SK-N-SH treated with all-trans-retinoic acid at 6 μM for 48 hours (cell line): ENCODE data around the gene RASAL1.

Experiments used
- ARNTL ChIP-seq: fragments of 450-650 bp; formaldehyde crosslinking; IDR thresholded peaks from 2 replicates; pipeline ENCODE4 v1.5.0; 2020; ENCODE audit warnings: low read depth, mild to moderate bottlenecking, moderate library complexity, borderline replicate concordance
- CSDC2 ChIP-seq: fragments of 250-450 bp; sonication (Bioruptor Pico); IDR thresholded peaks from 2 replicates; pipeline ENCODE4 v1.5.0; 2020; ENCODE audit warnings: mild to moderate bottlenecking, moderate library complexity
- OSR1 ChIP-seq: fragments of 250-450 bp; sonication (Bioruptor Pico); IDR thresholded peaks from 2 replicates; pipeline ENCODE4 v1.8.0; 2022; ENCODE audit warnings: moderate library complexity, mild to moderate bottlenecking, inconsistent platforms
- TSHZ2 ChIP-seq: fragments of 250-450 bp; sonication (Bioruptor Pico); IDR thresholded peaks from 2 replicates; pipeline ENCODE4 v1.5.0; 2020; ENCODE audit warnings: mild to moderate bottlenecking, moderate library complexity
- TF ChIP-seq, protein P1 (sequence below): fragments of 250-450 bp; sonication (Bioruptor Pico); IDR thresholded peaks from 2 replicates; pipeline ENCODE4 v1.8.0; 2020; ENCODE audit warnings: mild to moderate bottlenecking, moderate library complexity, borderline replicate concordance

GRCh38 chr12:113096675-113097461, 38.7 kb downstream of the RASAL1 start:
- TF ChIP-seq OSR1 (CRISPR knock-in tag) (no peak), ARNTL (CRISPR knock-in tag) (no peak), CSDC2 (CRISPR knock-in tag) (no peak), TSHZ2 (CRISPR knock-in tag) (no peak)
- TF ChIP-seq, protein P1, sequence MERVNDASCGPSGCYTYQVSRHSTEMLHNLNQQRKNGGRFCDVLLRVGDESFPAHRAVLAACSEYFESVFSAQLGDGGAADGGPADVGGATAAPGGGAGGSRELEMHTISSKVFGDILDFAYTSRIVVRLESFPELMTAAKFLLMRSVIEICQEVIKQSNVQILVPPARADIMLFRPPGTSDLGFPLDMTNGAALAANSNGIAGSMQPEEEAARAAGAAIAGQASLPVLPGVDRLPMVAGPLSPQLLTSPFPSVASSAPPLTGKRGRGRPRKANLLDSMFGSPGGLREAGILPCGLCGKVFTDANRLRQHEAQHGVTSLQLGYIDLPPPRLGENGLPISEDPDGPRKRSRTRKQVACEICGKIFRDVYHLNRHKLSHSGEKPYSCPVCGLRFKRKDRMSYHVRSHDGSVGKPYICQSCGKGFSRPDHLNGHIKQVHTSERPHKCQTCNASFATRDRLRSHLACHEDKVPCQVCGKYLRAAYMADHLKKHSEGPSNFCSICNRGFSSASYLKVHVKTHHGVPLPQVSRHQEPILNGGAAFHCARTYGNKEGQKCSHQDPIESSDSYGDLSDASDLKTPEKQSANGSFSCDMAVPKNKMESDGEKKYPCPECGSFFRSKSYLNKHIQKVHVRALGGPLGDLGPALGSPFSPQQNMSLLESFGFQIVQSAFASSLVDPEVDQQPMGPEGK: no peak
